ENCODE data around the gene TMEM176B.
A peak's percentile ranks its signal among the peaks of the same experiment; 100 is the strongest.

DNA sequence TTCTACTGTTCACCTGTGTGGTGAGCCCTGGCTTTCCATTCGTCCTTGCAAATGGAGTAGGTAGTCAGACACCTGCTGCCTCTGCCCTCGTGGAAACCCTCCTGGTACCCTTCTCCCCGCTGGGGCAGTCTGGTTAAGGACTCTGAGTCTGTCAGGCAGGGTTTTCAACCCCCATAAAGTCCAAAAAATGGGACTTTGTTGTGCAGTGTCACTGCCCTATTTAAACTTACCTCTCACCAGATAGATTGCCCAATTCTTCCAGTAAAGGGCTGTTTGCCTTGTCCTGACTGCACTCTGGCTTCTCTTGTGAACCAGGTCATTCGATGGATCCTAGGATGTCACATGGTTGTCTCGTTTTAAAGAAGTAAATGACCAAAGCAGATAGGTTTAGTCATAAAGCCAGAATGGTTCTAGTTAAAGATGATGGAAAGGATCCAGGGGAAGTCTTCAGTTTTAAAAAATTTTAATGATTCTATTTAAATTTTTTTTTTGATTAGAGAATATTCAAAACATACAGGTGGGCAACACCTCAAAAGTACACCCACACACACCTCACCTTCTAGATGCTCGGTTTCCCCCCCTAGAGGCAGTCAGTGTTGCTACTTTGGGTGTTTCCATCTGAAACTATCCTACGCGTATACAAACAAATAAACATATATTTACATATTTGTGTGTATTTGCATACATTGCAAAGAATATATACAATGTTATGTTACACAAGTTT is 22.0 kb downstream of the TMEM176B start:
- TF ChIP-seq POLR2A (IDR thresholded peaks at IDR 0.05): peak; percentile 36
- TF ChIP-seq, protein P1, sequence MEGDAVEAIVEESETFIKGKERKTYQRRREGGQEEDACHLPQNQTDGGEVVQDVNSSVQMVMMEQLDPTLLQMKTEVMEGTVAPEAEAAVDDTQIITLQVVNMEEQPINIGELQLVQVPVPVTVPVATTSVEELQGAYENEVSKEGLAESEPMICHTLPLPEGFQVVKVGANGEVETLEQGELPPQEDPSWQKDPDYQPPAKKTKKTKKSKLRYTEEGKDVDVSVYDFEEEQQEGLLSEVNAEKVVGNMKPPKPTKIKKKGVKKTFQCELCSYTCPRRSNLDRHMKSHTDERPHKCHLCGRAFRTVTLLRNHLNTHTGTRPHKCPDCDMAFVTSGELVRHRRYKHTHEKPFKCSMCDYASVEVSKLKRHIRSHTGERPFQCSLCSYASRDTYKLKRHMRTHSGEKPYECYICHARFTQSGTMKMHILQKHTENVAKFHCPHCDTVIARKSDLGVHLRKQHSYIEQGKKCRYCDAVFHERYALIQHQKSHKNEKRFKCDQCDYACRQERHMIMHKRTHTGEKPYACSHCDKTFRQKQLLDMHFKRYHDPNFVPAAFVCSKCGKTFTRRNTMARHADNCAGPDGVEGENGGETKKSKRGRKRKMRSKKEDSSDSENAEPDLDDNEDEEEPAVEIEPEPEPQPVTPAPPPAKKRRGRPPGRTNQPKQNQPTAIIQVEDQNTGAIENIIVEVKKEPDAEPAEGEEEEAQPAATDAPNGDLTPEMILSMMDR (IDR thresholded peaks at IDR 0.05): no peak
